ENCODE data around the gene ERGIC2.

ERGIC2 gene

DNA sequence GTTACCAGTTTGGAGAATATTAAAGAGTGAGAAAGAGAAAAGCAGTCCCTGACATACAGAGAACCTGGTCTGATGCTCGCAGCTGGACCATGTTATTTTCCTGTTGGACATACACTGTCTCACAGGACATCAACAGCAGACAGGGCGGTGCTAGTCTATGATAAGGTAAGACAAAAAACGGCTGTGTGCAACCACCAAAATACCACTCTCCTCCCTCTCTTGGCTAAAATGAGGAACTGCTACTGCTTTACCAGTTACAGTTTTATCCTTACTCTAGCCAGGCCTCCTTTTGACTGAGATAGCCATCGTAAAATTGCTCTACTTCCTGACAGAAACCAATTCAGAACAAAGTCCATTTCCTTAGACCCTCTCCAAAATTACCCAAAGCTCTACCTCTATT, 47.0 kb upstream of the ERGIC2 start (continued):
- TF ChIP-seq SNAI2 (CRISPR knock-in tag; IDR thresholded peaks at IDR 0.05) (no peak), ZFP3 (CRISPR knock-in tag; IDR thresholded peaks at IDR 0.05) (no peak), TCF4 (CRISPR knock-in tag; IDR thresholded peaks at IDR 0.05; ENCODE audit: borderline replicate concordance) (no peak), RARB (CRISPR knock-in tag; IDR thresholded peaks at IDR 0.05) (no peak), OSR1 (CRISPR knock-in tag; IDR thresholded peaks at IDR 0.05) (no peak), ESRRG (CRISPR knock-in tag; IDR thresholded peaks at IDR 0.05) (no peak), CSDC2 (CRISPR knock-in tag; IDR thresholded peaks at IDR 0.05) (no peak), ZNF70 (CRISPR knock-in tag; IDR thresholded peaks at IDR 0.05) (no peak), ZNF8 (CRISPR knock-in tag; IDR thresholded peaks at IDR 0.05) (no peak), PPARA (CRISPR knock-in tag; IDR thresholded peaks at IDR 0.05; ENCODE audit: borderline replicate concordance) (no peak), TOX (CRISPR knock-in tag; IDR thresholded peaks at IDR 0.05; ENCODE audit: borderline replicate concordance) (no peak), PATZ1 (CRISPR knock-in tag; IDR thresholded peaks at IDR 0.05; ENCODE audit: borderline replicate concordance) (no peak)
- TF ChIP-seq, protein P1, sequence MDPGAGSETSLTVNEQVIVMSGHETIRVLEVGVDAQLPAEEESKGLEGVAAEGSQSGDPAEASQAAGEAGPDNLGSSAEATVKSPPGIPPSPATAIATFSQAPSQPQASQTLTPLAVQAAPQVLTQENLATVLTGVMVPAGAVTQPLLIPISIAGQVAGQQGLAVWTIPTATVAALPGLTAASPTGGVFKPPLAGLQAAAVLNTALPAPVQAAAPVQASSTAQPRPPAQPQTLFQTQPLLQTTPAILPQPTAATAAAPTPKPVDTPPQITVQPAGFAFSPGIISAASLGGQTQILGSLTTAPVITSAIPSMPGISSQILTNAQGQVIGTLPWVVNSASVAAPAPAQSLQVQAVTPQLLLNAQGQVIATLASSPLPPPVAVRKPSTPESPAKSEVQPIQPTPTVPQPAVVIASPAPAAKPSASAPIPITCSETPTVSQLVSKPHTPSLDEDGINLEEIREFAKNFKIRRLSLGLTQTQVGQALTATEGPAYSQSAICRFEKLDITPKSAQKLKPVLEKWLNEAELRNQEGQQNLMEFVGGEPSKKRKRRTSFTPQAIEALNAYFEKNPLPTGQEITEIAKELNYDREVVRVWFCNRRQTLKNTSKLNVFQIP (CRISPR knock-in tag; IDR thresholded peaks at IDR 0.05; ENCODE audit: borderline replicate concordance, low read depth), result no peak

- TF ChIP-seq ESRRG (CRISPR knock-in tag; IDR thresholded peaks at IDR 0.05), result no peak
- TF ChIP-seq, protein P1 (CRISPR knock-in tag; IDR thresholded peaks at IDR 0.05; ENCODE audit: borderline replicate concordance, low read depth), result no peak
- no peak for ATAC-seq
Observed at GRCh38 chr12:29426498-29426897, 45.5 kb upstream of the ERGIC2 start.

DNA sequence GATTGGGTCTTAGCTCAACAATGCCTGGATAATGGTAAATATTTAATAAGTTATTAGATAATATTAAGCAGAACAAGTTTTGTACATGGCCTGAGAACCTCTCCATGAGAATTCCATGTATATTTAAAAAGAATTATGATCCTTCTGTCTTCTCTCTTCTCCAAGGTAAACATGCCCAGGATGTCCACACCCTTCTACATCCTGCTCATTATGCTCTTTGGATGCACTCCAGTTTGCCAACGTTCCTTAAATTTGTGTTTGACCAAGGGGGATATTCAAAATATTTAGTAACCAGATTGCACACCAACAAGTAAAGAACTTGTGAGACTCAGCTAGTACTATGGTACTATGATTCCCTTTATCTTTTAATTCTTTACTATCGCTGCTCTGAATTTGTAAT, 44.8 kb upstream of the ERGIC2 start:
- ATAC-seq, result no peak
- TF ChIP-seq OSR1 (CRISPR knock-in tag; IDR thresholded peaks at IDR 0.05) (no peak), BACH2 (CRISPR knock-in tag; IDR thresholded peaks at IDR 0.05; ENCODE audit: borderline replicate concordance) (no peak), PATZ1 (CRISPR knock-in tag; IDR thresholded peaks at IDR 0.05; ENCODE audit: borderline replicate concordance) (no peak), ISL1 (CRISPR knock-in tag; IDR thresholded peaks at IDR 0.05) (no peak), CREB5 (CRISPR knock-in tag; IDR thresholded peaks at IDR 0.05; ENCODE audit: low read depth) (no peak), SNAI2 (CRISPR knock-in tag; IDR thresholded peaks at IDR 0.05) (no peak), PPARA (CRISPR knock-in tag; IDR thresholded peaks at IDR 0.05; ENCODE audit: borderline replicate concordance) (no peak), ZFP30 (CRISPR knock-in tag; IDR thresholded peaks at IDR 0.05) (no peak), TOX (CRISPR knock-in tag; IDR thresholded peaks at IDR 0.05; ENCODE audit: borderline replicate concordance) (no peak), ZFP3 (CRISPR knock-in tag; IDR thresholded peaks at IDR 0.05) (no peak), ARNTL (CRISPR knock-in tag; IDR thresholded peaks at IDR 0.05; ENCODE audit: borderline replicate concordance, low read depth) (no peak), CSRNP3 (CRISPR knock-in tag; IDR thresholded peaks at IDR 0.05) (no peak), CSDC2 (CRISPR knock-in tag; IDR thresholded peaks at IDR 0.05) (no peak), ZC3H10 (CRISPR knock-in tag; IDR thresholded peaks at IDR 0.05) (no peak)
- TF ChIP-seq, protein P1 (CRISPR knock-in tag; IDR thresholded peaks at IDR 0.05; ENCODE audit: borderline replicate concordance, low read depth), result no peak
